ENCODE results near the gene OR10H1. TPM values are rescaled to one million over a fixed set of nuclear protein-coding genes. Genes with fewer than 3 reads are reported as not detected.
"Not testable (repeated sequence)": the region's sequence is repeated elsewhere in the genome, so short reads cannot be mapped to it uniquely, and the experiment has no call there.

The OR10H1 gene
- total RNA-seq, 1 experiment from 2014 or later, result not detected

DNA sequence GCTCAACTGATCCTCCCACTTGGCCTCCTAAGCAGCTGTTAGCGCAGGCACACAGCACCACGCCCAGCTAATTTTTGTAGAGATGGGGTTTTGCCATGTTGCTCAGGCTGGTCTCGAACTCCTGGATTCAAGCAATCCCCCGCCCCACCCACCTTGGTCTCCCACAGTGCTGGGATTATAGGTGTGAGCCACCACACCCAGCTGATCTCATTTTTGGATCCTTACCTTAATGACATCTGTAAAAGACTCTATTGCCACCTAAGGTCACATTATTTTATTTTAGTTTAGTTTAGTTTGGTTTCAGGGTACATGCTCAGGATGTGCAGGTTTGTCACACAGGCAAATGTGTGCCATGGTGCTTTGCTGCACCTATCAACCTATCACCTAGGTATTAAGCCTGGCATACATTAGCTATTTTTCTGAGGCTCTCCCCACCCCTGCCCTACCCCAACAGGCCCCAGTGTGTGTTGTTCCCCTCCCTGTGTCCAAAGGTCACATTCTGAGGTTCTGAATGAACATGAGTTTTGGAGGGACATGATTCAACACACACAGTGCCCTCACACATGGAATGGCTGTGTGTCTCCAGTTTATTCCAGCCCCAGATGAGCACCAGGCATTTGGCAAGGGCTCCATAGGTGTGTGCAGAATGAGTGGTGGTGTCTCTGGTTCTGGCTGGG lies 26.7 kb downstream of the OR10H1 start:
- Histone ChIP-seq H3K4me3 (ENCODE audit: low read depth, low read length) (no peak overlapping the region), H3K36me3 (ENCODE audit: control insufficient read depth, insufficient read depth, low read length) (no peaks in the 10 kb centered on the region), H3K27me3 (replicated peaks; ENCODE audit: control insufficient read depth, insufficient read depth, low read length) (no peaks in the 10 kb centered on the region), H3K9me3 (no peaks in the 10 kb centered on the region), H3K4me1 (peaks cover 6% of the 10 kb centered on the region)
- Mint-ChIP-seq H3K9me3 (ENCODE audit: unreplicated experiment) (no peaks in the 10 kb centered on the region), H3K27ac (ENCODE audit: unreplicated experiment) (no peak overlapping the region), H3K36me3 (ENCODE audit: insufficient read depth, unreplicated experiment) (no peaks in the 10 kb centered on the region), H3K27me3 (ENCODE audit: insufficient read depth, unreplicated experiment) (peaks cover 2% of the 10 kb centered on the region), H3K4me3 (ENCODE audit: unreplicated experiment) (no peak overlapping the region), H3K4me1 (ENCODE audit: low read depth, unreplicated experiment) (no peaks in the 10 kb centered on the region)
- POLR2A ChIA-PET, result no interaction called here
- no TSS peak for BruUV-seq (replicated peaks)
- intact Hi-C loops (cut with micrococcal nuclease; ENCODE audit: unreplicated experiment), result no loop called here
- CTCF ChIA-PET, result no interaction called here
- TF ChIP-seq, protein P1, sequence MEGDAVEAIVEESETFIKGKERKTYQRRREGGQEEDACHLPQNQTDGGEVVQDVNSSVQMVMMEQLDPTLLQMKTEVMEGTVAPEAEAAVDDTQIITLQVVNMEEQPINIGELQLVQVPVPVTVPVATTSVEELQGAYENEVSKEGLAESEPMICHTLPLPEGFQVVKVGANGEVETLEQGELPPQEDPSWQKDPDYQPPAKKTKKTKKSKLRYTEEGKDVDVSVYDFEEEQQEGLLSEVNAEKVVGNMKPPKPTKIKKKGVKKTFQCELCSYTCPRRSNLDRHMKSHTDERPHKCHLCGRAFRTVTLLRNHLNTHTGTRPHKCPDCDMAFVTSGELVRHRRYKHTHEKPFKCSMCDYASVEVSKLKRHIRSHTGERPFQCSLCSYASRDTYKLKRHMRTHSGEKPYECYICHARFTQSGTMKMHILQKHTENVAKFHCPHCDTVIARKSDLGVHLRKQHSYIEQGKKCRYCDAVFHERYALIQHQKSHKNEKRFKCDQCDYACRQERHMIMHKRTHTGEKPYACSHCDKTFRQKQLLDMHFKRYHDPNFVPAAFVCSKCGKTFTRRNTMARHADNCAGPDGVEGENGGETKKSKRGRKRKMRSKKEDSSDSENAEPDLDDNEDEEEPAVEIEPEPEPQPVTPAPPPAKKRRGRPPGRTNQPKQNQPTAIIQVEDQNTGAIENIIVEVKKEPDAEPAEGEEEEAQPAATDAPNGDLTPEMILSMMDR (IDR thresholded peaks at IDR 0.05; ENCODE audit: insufficient read depth in 1 of 2, low read depth in 1 of 2, low read length in 1 of 2, severe bottlenecking in 1 of 2, unreplicated experiment in 1 of 2), result no peak
- no peak for DNase-seq

GRCh38 chr19:15787611-15788155 lies 27.8 kb downstream of the OR10H1 start, which contains the start of gene OR10H5:
Gene OR10H5, plus strand, starts transcription at chr19:15787661. Its CDS starts 6,388 bp downstream, at chr19:15794049.
- H3K4me3 Mint-ChIP-seq (ENCODE audit: unreplicated experiment), result no peak within 1 kb of the TSS
- Histone ChIP-seq H3K36me3 (ENCODE audit: control insufficient read depth, insufficient read depth, low read length) (no peaks in the 10 kb centered on the region), H3K9me3 (no peaks in the 10 kb centered on the region), H3K27me3 (replicated peaks; ENCODE audit: control insufficient read depth, insufficient read depth, low read length) (no peaks in the 10 kb centered on the region), H3K4me1 (peaks cover 6% of the 10 kb centered on the region), H3K4me3 (ENCODE audit: low read depth, low read length) (no peak within 1 kb of the TSS)
- BruUV-seq (replicated peaks), result no TSS peak
- no peaks in the 10 kb centered on the region for H3K9me3 Mint-ChIP-seq (ENCODE audit: unreplicated experiment)
- peaks cover 2% of the 10 kb centered on the region for H3K27me3 Mint-ChIP-seq (ENCODE audit: insufficient read depth, unreplicated experiment)
- TF ChIP-seq, protein P1 (IDR thresholded peaks at IDR 0.05; ENCODE audit: insufficient read depth in 1 of 2, low read depth in 1 of 2, low read length in 1 of 2, severe bottlenecking in 1 of 2, unreplicated experiment in 1 of 2), result no peak
- ChIA-PET CTCF (no interaction called here), POLR2A (no interaction called here)
- H3K4me1 Mint-ChIP-seq (ENCODE audit: low read depth, unreplicated experiment), result no peaks in the 10 kb centered on the region
- no peak within 1 kb of the TSS for H3K27ac Mint-ChIP-seq (ENCODE audit: unreplicated experiment)
- no peaks in the 10 kb centered on the region for H3K36me3 Mint-ChIP-seq (ENCODE audit: insufficient read depth, unreplicated experiment)
- intact Hi-C loops (cut with micrococcal nuclease; ENCODE audit: unreplicated experiment), result no loop called here
- DNase-seq, result no peak

GRCh38 chr19:15782896-15783295 lies 32.6 kb downstream of the OR10H1 start:
- CTCF ChIA-PET, result not testable (repeated sequence)

More at GRCh38 chr19:15782896-15783295, 32.6 kb downstream of the OR10H1 start:
- H3K4me1 Mint-ChIP-seq (ENCODE audit: low read depth, unreplicated experiment); H3K36me3 Mint-ChIP-seq (ENCODE audit: insufficient read depth, unreplicated experiment); intact Hi-C loops (cut with micrococcal nuclease; ENCODE audit: unreplicated experiment); H3K9me3 ChIP-seq; BruUV-seq (replicated peaks); H3K4me3 ChIP-seq (ENCODE audit: low read depth, low read length); H3K9me3 Mint-ChIP-seq (ENCODE audit: unreplicated experiment); H3K4me3 Mint-ChIP-seq (ENCODE audit: unreplicated experiment); H3K27me3 Mint-ChIP-seq (ENCODE audit: insufficient read depth, unreplicated experiment); H3K27ac Mint-ChIP-seq (ENCODE audit: unreplicated experiment); DNase-seq; POLR2A ChIA-PET; H3K27me3 ChIP-seq (replicated peaks; ENCODE audit: control insufficient read depth, insufficient read depth, low read length); H3K36me3 ChIP-seq (ENCODE audit: control insufficient read depth, insufficient read depth, low read length); H3K4me1 ChIP-seq: not testable (repeated sequence)
